ENCODE measurements around the gene SLC6A11.

SLC6A11 gene

DNA sequence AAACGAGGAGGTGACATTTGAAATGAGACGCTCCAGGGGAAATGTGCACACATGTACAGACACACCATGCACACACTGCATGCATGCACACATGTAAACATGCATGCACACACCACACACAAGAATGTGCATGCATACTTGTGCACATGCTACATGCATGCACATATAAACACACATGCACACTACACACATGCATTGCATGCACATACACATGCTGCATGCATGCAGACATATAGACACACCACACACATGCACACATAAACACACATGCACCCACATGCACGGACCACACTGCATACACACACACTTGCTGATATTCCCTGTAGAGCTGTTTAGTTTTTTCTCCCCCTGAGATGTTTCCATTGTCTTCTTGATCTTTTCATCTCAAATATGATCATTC lies 138.7 kb downstream of the SLC6A11 start:
- no peak for DNase-seq (ENCODE audit: low read depth in 2 of 2)

DNA sequence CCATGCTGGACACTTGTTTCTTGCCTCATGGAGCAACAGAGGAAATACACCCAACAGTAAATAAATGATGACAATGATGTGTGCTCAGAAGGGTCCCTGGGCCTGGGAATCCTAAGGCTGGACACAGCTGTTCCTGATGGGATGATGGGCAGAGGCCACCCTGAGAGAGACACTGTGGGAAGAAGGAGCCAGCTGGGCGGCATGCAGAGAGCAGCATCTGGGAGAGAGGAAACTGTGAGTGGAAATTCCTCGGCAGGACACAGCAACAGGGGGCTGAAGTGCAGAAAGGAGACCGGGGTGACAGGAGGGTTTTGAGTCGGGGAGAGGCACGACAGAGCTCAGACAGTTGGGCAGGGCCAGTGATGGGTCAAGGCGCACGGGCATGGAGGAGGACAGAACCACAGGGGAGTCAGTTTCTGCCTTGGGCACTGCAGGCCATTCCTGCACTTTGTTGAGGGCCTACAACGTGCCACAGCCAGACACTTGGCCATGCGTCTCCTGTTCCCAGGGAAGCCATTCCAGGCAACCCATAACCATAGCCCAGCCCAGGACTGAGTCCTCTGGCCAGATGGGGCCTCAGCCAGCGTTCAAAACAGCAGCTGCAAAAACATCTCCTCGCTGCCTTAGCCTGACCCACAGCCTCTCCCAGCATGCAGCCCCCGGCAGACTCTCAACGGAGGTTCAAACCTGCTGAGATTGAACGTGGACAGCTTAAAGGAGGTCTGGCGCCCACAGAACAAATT lies 139.9 kb downstream of the SLC6A11 start:
- DNase-seq (ENCODE audit: low read depth in 2 of 2), result no peak

DNA sequence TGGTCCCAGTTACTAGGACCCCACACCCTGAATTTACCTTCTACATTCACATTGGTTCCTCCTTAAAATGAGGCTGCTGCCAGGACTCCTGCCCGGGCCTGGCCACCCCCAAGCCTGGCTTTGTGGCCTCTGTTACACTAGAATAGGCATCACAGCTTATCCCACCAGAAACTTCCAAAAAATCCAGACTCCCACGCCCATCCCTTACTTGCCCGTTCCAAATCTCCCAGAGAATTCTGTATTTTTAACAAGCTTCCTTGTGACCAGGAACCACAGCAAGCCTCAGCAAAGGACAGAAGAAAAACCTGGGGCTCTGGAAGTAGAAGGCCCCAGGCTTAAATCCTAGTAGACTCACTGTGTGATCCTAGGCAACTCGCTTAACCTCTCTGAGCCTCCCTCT lies 140.5 kb downstream of the SLC6A11 start:
- no peak for DNase-seq (ENCODE audit: low read depth in 2 of 2)

DNA sequence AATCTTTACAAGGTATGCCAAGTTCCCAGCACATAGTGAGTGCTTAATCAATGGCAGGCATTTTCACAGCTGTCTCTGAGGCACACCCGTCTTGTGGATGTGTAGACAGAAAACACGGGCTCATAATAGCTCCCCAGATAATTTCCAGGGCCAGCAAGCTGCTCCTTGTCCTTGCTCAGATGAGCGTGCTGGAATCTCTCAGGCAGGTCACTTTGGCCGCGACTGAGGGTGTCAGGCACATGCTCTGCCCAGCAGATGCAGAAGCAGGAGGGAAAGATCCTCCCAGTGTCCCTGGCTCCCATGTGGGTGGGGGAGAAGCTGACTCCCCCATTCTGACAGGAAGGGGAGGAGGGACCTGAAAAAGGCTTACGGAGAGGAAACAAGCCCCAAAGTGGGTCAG lies 141.0 kb downstream of the SLC6A11 start:
- no peak for DNase-seq (ENCODE audit: low read depth in 2 of 2)

DNA sequence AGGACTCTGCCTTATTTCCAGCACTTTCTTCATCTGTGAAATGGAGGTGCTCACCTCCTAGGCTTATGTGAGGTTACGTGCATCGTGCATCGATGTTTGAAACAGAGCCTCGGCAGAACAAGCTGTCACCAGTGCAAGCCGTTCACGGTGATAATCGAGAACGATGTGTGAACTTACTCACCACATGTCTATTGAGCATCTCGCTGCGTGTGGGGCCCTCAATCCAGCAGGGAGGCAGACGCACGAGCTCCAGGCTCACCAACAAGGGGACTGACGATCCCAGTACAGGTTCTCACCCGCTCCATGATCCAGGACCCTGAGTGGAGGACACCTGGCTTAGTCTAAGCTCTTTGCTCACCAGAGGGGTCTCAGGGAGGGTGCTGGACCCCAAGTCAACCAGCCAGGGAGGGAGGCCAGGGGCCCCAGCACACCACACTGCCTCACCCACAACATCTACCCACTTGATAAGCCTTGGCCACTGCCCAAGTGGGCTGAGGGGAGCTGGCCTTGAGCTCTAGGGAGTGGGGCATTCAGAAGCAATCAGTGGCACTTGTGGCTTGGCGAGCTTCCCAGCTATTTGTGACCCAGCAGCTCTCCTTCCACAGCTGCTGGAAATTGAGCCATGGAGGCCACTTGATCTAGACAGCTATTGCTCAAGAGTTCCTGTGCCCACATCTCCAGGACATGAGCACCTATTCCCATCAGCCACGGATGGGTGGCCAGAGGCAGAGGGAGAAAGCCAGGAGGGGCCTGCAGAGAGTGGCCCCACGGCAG lies 142.1 kb downstream of the SLC6A11 start:
- no peak for DNase-seq (ENCODE audit: low read depth in 2 of 2)

DNA sequence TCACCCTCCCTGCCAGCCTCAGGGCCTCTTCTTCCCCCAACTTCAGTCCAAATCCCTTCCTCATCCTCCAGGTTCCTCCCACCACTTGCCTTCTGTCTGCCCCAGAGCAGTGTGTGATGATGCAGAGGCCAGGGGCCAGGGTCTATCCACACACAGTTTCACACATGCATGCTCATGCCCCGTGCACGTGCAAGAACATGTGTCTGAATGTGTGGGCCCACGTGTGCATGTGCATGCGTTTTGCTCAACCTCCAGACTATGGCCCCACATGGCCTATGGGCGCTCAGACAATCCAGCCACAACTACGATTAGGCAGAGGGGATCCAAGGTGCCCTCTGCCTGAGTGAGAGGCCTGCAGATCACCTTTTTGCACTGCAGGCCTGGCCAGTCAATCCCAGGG lies 144.2 kb downstream of the SLC6A11 start:
- no peak for DNase-seq (ENCODE audit: low read depth in 2 of 2)

DNA sequence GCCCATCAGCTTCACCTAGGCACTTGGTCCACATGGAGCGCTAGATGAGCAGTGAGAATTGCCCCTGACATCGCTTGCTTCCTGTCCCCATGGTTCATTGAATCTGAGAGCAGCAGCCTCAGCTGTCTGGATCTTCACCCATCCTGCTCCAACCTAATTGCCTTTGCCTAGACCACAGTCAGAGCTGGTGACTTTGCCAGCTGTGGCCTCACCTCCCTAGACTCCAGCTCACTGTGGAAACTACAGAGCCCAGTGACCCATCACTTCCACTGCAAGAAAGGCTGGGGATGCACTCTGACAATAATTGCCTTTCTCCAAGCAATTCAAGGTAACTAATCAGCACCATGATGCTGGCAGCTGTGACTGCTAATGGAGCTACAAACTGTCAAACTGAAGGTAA lies 145.9 kb downstream of the SLC6A11 start:
- DNase-seq (ENCODE audit: low read depth in 2 of 2), result no peak

DNA sequence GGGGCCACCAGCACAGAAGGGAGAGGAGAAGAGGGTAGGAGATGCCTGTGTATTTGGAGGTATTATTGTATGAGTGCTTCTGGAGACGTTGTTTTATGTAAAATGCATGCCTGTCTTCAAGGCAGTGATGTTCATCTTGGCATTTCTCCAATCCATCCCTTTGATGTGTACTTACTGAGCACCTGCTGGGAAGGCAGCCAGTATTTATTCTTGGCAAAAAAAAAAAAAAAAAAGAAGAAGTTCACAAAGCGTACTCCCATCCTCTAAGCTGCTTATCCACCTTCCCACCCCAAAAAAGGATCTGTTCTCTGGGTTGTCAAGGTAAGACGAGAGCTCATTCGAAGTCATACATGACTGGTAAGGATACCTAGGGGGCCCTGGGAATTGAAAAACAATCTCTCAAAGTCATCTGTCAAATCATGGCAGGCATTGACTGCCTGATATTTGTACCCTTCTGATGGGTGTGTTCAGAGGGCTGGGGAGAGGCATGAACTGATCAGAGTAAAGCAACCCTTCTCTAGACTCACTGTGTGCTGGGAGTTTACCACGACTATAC lies 146.5 kb downstream of the SLC6A11 start:
- DNase-seq (ENCODE audit: low read depth in 2 of 2), result no peak

DNA sequence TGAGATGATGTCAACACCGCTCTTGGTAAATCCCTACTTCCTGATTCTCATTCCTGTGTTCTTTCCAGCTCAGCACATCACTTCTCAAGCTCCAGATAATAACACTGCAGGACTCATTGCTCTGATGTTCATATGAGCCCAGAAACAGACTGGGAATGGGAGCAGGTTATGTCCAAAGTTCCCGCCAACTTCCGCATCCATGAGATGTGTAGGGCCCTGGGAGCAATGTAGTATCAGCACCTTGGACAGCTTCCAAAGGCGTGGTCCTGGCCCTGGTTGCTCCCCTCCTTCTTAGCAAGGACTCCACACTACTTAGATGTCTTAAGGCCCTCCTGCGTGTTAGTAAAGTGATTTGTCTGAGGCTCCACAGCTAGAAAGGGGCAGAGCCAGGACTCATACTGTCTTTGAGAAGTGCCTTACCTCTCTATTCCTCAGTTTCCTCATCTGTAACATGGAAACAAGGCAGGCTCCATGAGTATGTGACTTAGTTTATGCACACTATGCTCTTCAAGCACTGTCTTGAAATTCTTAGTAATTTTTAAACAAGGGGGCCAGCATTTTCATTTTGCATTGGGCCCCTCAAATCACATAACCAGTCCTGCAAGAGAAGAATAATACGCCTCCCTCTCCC lies 148.6 kb downstream of the SLC6A11 start:
- DNase-seq (ENCODE audit: low read depth in 2 of 2), result no peak

DNA sequence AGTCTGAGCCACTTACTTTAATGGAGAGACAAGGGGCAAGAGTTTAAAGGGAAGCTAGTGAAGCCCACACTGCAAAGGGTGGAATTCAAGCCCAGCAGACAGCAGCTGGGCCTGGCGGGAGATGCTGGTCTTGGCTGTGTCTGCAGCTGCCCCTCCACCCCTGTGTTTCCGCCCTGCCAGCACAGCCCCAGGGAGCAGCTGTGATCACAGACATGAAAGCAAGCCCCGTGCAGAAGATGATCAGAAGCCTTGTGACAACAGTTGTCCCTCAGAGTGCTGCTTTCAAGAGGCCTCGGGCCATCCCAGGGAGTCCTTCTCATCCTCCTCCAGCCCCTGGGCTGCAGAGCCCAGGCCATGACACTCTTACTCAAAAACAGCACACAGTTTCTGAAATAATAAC lies 152.4 kb downstream of the SLC6A11 start:
- no peak for DNase-seq (ENCODE audit: low read depth in 2 of 2)

DNA sequence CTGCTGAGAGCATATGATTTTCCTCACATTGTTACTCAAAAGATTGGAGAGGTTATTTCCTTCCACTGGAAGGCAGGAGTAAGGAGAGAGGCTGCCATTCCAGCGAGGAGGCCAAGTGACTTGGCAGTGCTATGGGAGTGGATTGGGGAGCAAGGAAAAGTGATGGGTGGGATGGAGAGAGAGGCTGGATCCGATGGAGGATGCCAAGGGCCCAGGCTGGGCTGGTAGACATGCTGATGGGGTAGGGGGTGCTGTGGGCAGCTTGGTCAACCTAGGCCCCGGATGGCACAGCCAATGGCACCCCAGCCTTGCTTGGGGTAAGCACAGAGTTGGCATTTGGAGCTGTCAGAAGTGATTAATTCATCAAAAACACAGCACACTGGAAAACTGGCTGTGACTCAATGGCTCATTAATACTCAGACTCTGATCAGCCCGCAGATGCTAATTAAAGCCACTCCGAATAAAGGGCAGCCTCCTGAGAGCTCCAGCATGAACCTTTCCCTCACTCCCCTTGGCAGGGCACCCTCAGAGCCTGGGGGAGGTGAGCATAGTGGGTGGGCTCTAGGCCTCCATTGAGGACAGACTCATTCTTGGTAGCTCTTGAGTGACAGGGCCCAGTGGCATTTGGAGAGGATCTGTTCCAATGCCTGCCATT lies 154.4 kb downstream of the SLC6A11 start:
- no peak for DNase-seq (ENCODE audit: low read depth in 2 of 2)

DNA sequence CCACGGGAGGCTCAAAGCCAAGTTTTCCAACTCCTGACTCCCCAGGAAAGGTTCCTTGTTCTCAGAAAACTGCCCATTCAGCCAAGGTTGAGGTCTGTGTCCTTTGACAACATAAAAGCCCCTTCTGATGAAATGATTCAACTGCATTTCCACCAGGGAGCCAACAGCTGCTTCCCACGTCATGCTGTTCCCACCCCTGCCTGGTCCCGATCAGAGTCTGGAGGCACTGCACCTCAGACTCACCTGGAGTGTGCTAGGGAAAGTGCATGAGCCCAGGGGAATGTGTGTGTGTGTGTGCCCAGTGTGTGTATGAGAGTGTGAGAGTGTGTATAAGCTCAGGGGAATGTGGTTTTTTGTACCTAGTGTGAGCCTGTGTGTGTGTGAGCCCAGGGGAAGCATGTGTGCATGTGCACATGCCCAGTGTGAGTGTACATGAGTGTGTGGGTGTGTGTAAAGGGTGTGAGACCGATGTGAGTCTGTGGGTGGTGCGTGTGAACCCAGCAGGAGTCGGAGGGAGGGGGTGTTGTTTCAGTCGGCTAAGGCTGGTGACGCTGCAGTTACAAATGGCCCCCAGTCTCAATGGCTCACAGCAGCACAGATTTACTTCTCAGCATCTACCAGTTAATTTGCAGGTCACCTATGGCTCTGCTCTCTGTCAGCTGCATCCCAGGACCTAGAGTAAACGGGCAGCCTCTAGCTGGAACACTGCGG lies 156.2 kb downstream of the SLC6A11 start:
- DNase-seq (ENCODE audit: low read depth in 2 of 2), result no peak

DNA sequence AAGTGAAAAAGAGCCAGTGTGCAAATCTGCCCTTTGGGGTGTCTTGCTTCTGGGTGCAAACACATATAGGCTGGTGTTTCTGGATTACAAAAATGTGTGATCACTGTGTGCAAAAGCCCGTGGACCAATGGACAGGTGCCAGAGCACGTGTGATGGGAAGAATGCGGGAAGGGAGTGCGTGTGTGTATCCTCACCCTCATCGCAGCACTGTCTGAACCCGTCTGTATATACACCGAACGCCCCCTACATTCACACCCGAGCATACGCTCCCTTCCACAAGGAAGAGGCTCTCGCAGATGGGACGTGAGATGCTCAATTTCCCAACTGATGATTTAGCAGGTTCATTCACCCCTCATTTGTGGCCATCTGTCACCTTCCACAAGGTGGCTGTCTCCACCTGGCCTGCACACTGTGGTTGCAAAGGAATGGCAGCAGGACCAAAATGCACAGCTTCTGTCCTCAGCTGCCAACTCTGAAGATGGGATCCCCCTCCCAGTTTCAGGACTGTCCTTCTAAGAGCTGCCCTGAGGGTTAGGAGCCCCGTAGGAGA lies 157.1 kb downstream of the SLC6A11 start:
- DNase-seq (ENCODE audit: low read depth in 2 of 2), result no peak

DNA sequence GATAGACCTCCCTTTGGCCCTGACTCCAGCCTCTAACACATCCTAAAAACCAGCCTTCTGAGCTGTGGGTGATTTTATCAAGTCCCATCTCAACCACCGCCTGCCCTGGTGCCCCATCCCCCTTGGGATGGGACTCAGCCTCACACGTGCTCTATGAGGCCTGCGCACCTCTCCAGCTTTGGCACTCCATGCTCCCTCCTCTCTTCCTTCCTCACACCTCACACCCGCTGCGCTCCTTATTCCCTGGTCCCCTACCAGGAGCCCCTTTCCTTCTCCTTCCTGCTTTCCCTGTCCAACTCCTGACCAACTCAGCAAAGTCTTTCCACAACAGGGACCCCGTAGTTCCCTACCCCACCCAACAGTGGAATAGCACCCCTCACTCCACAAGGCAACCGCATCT lies 158.1 kb downstream of the SLC6A11 start:
- DNase-seq (ENCODE audit: low read depth in 2 of 2), result no peak

DNA sequence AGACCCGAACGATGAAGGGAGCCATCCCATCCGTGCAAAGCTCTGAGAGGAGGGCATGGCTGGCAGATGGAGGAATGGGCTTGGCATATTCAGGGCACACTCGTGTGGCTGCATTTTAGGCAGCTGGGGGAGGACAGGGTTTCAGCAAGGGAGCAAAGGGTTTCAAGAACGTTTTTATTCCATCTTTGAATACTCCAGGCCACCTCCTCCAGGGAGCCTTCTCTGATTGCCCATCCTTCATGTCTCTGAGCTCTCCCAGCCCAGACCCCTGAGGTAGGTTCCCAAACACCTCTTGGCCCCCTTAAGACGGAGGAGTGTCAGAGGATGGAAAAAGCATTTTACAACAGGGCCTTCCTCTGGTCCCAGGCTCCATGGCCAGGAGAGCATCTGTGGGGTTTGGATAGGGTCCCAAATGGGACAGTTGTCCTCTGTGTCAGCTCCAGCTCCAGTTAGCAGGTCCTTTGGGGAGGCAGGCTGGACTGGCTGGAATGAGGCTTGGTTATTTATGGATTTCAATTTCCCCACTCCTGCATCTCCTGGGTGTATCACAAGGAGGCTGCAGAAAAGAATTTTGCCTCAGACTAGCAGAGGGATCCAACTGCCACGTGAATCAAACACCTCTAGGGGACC lies 158.8 kb downstream of the SLC6A11 start:
- DNase-seq (ENCODE audit: low read depth in 2 of 2), result no peak

DNA sequence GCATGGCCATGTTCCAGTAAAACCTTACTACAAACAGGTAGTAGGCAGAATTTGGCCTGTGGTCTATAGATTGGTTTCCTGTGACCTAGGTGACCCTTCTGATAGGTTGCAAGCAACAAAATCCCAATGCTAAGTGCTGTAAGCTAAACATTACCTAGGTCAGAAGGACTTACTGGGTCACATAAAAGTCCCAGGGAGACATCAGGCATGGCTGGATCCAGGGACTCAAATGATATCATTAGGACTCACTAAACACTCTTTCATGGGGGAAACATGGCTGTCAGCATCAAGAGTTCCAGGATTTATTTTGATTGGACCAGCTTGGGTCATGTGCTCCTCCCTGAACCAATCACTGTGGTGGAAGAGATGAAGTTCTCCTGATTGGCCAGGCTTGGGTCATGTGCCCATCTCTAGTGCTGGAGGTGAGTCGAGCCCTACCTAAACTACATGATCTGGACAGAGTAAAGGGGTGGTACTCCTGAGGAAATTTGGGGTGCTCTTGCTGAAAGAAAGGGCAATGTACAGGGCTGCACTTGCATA lies 159.7 kb downstream of the SLC6A11 start:
- no peak for DNase-seq (ENCODE audit: low read depth in 2 of 2)

DNA sequence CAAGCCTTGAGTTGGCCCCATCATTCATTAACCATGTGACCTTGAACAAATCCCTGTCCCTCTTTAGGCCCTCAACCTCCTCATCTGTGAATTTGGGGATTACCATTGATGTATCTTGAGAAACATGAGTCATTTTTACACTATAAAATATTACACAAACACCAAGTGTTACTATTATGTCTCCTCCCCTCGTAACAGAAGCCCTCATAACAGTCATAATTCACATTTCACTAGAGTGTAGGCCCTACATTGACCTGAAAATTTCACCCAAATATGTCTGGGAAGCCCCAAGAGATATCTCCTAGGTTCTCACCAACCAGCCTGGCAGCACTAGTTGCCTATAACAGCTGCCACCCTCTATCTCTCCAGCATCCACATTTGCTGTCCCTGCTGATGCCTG lies 160.7 kb downstream of the SLC6A11 start:
- DNase-seq (ENCODE audit: low read depth in 2 of 2), result no peak

DNA sequence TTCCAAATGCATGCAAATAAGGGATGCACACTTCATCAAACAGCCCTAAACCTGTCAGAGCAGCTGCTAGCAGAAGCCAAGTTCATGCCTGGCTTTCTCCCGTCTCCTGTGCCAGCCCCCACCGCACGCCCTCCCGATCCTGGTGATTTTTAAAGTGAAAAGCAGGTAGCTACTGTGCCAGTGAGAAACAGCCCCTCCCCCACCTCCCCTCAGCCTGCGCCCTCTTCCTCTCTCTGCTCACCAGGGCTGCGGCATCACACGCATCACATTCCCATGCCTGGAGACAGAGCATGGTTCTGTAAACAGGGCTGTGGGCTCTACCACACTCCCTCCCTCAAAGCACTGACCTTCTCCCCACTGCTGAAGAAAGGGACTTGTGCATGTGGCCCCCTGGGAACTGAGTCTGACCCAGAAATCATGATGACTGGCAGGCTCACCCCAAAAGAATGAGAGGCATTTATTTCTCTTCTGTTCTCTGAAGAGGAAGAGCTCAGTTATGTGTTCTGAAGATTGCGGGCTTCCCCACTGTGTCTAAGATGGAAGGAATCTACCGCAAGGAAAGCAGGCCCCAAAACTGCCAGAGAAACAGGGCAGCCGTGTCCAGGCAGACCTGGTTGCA lies 162.0 kb downstream of the SLC6A11 start:
- peak; percentile 48 to 59 for DNase-seq (ENCODE audit: low read depth in 2 of 2)

DNA sequence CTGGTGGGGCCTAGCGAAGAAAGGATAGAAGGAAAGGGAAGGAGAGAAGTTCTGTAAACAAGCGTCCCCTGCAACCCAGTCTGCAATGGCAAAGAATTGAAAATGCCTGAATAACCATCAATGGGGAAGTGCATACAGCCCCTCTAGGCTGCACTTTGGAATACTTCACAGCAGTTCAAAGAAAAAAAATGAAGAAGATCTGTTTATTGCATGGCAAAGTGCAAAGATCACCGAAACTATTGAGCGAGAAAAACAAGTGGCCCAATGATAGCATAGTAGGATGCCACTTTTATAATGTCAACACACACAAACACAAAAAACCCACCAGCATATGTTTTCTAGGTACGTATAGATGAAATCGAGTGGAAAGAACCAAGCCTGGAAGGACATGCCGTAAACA lies 162.9 kb downstream of the SLC6A11 start:
- no peak for DNase-seq (ENCODE audit: low read depth in 2 of 2)

DNA sequence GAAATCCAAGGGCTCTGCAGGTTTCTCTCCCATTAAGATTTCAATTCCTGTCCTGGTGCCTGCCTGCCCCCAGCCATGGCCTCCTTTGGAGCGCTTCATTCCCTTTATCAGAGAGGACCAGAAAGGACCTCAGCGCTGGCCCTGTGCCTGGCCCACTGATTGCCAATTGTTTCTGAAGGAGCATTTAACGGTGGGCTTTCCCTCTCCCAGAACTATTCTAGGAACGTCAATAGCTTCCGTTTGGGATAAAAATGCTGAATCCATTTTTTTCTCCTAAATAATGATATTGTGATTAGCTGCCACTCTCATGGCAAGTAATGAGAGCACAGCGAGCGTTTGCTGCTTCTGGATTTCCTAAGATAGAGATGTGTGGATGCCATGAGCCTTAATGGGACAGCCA lies 164.3 kb downstream of the SLC6A11 start:
- DNase-seq (ENCODE audit: low read depth in 2 of 2), result no peak

Data from fibroblast of skin of left quadriceps (primary cell).